Brain microvascular endothelial cell (primary cell): Measurements from ENCODE around the gene SPOCK3.

ENCODE experiments used
- DNase-seq: peaks from one replicate; pipeline ENCODE4 v3.0.0-alpha.2; 2020
- H3K27ac ChIP-seq: fragments of 250-450 bp; sonication (Bioruptor Pico); 2 replicates; pipeline ENCODE4 v1.5.1; 2020; ENCODE audit warnings: mild to moderate bottlenecking, moderate library complexity
- H3K27me3 ChIP-seq: fragments of 250-450 bp; sonication (Bioruptor Pico); replicated peaks from 2 replicates; pipeline ENCODE4 v1.5.1; 2020; ENCODE audit warnings: mild to moderate bottlenecking
- H3K36me3 ChIP-seq: fragments of 250-450 bp; sonication (Bioruptor Pico); replicated peaks from 2 replicates; pipeline ENCODE4 v1.5.1; 2020; ENCODE audit warnings: mild to moderate bottlenecking
- H3K4me3 ChIP-seq: 2 replicates; pipeline ENCODE4 v1.5.1; 2011; ENCODE audit warnings: low read depth, mild to moderate bottlenecking, control low read depth, low read length, moderate library complexity
- in situ Hi-C: cut with HindIII; loops from 2 replicates; pipeline ENCODE4 v1.10.0; 2017; ENCODE audit warnings: low sequenced_read_pairs, low pct_ligation_motif_present
- TF ChIP-seq, protein P1 (sequence below): IDR thresholded peaks from 2 replicates; pipeline ENCODE4 v1.5.1; 2011; ENCODE audit warnings: low read depth, mild to moderate bottlenecking, moderate library complexity, low read length, control low read depth, inconsistent platforms; ENCODE audit errors: missing control alignments

Gene SPOCK3

DNA sequence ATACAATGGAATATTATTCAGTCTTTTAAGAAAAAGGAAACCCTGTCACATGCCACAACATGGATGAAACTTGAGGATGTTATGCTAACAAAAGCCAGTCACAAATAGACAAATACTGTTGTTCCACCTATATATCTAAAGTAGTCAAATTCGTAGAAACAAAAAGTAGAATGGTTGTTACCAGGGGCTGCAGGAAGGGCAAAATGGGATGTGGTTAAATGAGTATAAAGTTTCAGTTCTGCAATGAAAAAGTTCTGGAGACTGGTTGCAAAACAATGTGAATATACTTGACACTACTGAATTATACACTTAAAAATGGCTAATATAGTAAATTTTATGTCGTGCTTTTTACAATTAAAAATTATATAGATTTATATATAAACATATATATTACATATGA, 12.2 kb downstream of the SPOCK3 start:
- TF ChIP-seq, protein P1, sequence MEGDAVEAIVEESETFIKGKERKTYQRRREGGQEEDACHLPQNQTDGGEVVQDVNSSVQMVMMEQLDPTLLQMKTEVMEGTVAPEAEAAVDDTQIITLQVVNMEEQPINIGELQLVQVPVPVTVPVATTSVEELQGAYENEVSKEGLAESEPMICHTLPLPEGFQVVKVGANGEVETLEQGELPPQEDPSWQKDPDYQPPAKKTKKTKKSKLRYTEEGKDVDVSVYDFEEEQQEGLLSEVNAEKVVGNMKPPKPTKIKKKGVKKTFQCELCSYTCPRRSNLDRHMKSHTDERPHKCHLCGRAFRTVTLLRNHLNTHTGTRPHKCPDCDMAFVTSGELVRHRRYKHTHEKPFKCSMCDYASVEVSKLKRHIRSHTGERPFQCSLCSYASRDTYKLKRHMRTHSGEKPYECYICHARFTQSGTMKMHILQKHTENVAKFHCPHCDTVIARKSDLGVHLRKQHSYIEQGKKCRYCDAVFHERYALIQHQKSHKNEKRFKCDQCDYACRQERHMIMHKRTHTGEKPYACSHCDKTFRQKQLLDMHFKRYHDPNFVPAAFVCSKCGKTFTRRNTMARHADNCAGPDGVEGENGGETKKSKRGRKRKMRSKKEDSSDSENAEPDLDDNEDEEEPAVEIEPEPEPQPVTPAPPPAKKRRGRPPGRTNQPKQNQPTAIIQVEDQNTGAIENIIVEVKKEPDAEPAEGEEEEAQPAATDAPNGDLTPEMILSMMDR = no peak
- H3K4me3 ChIP-seq = no peak overlapping the region
- DNase-seq = no peak
- H3K36me3 ChIP-seq = no peaks in the 10 kb centered on the region
- no peak overlapping the region for H3K27ac ChIP-seq
- no peaks in the 10 kb centered on the region for H3K27me3 ChIP-seq
- in situ Hi-C loops = no loop called here

DNA sequence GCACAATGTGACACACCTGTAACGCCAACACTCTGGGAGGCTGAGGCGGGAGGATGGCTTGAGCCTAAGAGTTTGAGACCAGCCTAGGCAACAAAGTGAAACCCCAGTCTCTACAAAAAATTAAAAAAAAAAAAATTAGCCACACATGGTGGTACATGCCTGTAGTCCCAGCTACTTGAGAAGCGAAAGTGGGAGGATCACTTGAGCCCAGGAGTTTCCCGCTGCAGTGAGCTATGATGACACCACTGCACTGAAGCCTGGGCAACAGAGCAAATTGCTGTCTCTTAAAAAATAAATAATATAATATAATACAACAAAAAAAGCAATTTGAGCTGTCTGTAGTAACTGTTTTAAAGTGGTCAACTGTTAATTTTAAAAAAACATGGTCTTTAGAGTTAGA, 13.2 kb downstream of the SPOCK3 start:
- in situ Hi-C loops = no loop called here
- TF ChIP-seq, protein P1 = no peak
- Histone ChIP-seq H3K4me3 (no peak overlapping the region), H3K27ac (no peak overlapping the region), H3K36me3 (no peaks in the 10 kb centered on the region), H3K27me3 (no peaks in the 10 kb centered on the region)
- no peak for DNase-seq

DNA sequence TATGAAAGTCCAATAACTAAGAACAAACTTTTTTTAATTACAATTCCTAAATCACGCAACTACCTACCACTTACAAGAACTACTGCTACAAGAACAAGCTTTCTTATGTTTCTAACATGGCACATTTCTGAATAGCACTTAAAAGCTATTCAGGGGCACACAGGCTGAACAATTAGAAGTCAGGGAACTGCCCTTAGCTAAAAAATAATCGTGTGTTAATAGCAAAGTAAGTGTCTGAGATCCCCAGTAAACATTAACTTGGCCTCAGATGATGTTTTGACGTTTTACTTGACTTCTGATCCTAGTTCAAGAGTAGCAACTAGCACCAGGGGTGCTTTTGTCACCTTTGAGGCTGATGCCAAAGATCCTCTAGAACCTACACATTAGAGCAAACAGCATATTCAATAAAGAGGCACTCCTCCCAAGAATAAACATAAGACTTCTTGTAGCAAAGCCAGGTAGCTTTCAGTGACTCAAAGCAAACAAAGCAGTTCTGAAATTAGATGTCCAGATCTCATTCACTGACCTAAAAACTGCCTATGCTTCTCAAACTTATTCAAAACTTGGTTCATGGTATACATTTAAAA, 16.2 kb downstream of the SPOCK3 start:
- Histone ChIP-seq H3K4me3 (no peak overlapping the region), H3K27me3 (no peaks in the 10 kb centered on the region), H3K27ac (no peak overlapping the region), H3K36me3 (no peaks in the 10 kb centered on the region)
- TF ChIP-seq, protein P1 = no peak
- in situ Hi-C loops = no loop called here
- DNase-seq = no peak

DNA sequence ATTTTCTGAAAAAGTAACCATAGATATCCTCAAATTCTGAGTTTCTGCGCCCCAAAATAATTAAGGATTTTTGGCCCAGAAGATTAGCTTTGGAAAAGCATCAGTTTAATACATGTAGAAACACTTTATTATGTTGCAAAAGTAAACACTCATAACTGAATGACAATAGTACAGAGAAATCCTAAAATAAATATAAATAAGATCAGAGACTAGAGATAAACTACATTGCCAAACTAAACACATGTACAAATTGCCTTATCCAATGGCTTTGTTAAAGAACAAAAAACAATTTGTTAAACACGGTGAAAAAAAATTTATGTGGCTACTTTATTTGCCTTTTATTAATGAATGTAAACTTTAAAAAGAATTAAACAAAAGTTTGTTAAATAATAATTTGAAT, 17.5 kb downstream of the SPOCK3 start:
- no peak overlapping the region for H3K4me3 ChIP-seq
- no peak overlapping the region for H3K27ac ChIP-seq
- no peak for DNase-seq
- TF ChIP-seq, protein P1 = no peak
- H3K36me3 ChIP-seq = no peaks in the 10 kb centered on the region
- H3K27me3 ChIP-seq = no peaks in the 10 kb centered on the region
- in situ Hi-C loops = no loop called here

DNA sequence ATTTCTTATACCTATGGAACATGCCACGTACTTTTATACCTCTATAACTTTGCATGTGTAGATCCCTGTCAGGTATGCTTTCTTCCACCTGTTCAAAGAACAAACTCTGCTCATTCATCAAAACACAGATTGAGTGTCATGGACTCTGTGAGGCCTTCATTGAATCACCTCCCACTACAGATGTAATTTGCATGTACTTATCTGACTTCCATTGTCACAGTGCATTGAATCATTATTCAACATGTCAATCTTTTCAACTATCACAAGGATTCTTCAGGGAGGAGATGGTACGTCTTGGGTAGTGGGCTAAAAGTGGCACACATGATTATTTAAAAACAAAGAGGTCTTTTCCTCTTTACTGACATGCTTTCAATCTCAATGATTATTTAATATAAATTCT, 24.1 kb downstream of the SPOCK3 start:
- H3K27ac ChIP-seq = no peak overlapping the region
- in situ Hi-C loops = no loop called here
- no peaks in the 10 kb centered on the region for H3K27me3 ChIP-seq
- no peak overlapping the region for H3K4me3 ChIP-seq
- TF ChIP-seq, protein P1 = no peak
- no peaks in the 10 kb centered on the region for H3K36me3 ChIP-seq
- no peak for DNase-seq

DNA sequence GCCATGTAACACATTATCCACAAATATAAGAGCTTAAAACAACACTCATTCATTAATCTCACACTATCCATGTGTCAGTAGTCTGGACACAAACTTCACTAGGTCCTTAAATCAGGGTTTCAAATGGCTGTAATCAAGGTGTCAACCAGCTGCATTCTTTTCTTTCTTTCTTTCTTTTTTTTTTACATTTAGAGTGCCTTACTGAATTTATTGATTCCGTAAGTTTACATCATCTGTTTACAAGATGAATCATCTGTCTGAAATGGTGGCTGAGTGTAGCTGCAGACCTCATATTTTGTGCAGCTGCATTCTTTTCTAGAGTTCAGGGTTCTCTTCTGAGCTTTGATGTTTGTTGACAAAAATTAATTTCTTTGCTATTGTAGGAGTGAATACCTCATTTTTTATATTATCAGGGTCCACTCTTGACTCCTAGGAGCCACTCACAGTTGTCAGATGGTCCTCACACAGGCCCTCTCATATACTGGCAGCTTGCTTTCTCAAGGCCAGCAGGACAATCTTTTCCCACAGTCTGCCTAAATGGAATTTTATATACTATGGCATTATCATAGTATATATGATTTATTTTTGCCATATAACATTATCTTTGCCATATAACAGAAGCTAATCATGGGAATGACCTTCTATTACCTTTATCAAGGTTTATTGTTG, 37.8 kb downstream of the SPOCK3 start:
- no peak overlapping the region for H3K27ac ChIP-seq
- TF ChIP-seq, protein P1 = no peak
- H3K4me3 ChIP-seq = no peak overlapping the region
- no peaks in the 10 kb centered on the region for H3K27me3 ChIP-seq
- in situ Hi-C loops = no loop called here
- H3K36me3 ChIP-seq = no peaks in the 10 kb centered on the region
- DNase-seq = no peak
